Measurements from ENCODE around the gene TMEM80.

Gene TMEM80

GRCh38 chr11:691710-692590, 3.7 kb upstream of the TMEM80 start:
- Histone ChIP-seq H3K36me3 (ENCODE audit: insufficient read depth, low read length) (peaks cover 45% of the 10 kb centered on the region), H3K4me2 (ENCODE audit: insufficient read depth, low read length) (peak overlapping the region; percentile 38; the same call in 1 of the 2 replicates), H3K27me3 (ENCODE audit: insufficient read depth, low read length, poor library complexity) (no peaks in the 10 kb centered on the region), H3K4me3 (ENCODE audit: low read depth in 1 of 2, low read length in 2 of 2) (0 out of 4 replicates have a peak overlapping the region, but pooled peaks of 1 of the 2 experiments have one; percentile 3), H2AFZ (ENCODE audit: low read depth, low read length) (no peak overlapping the region), H3K9me3 (ENCODE audit: insufficient read depth, low read length, severe bottlenecking) (no peaks in the 10 kb centered on the region), H3K4me1 (ENCODE audit: insufficient read depth, low read length) (peaks cover 43% of the 10 kb centered on the region), H4K20me1 (ENCODE audit: insufficient read depth, low read length) (peaks cover 50% of the 10 kb centered on the region), H3K27ac (ENCODE audit: low read length) (no peak overlapping the region), H3K79me2 (ENCODE audit: insufficient read depth, low read length) (peaks cover 66% of the 10 kb centered on the region), H3K9ac (ENCODE audit: low read depth, low read length) (no peak overlapping the region; the same call in 1 of the 2 replicates)
- ATAC-seq (ENCODE audit: insufficient read depth, low read depth) (no peak), DNase-seq (no peak)
- no peak for TF ChIP-seq CTCF (IDR thresholded peaks at IDR 0.05; ENCODE audit: borderline replicate concordance, extremely low read depth, low read length, poor library complexity, severe bottlenecking)
- no peak for TF ChIP-seq EZH2 (IDR thresholded peaks at IDR 0.05; ENCODE audit: borderline replicate concordance, low read depth, low read length, severe bottlenecking)

- no peaks in the 10 kb centered on the region for H3K9me3 ChIP-seq (ENCODE audit: insufficient read depth, low read length, severe bottlenecking)
- peaks cover 76% of the 10 kb centered on the region for H3K79me2 ChIP-seq (ENCODE audit: insufficient read depth, low read length)
- TF ChIP-seq EZH2 (IDR thresholded peaks at IDR 0.05; ENCODE audit: borderline replicate concordance, low read depth, low read length, severe bottlenecking) (no peak), CTCF (IDR thresholded peaks at IDR 0.05; ENCODE audit: borderline replicate concordance, extremely low read depth, low read length, poor library complexity, severe bottlenecking) (no peak)
- peaks cover 46% of the 10 kb centered on the region for H3K4me1 ChIP-seq (ENCODE audit: insufficient read depth, low read length)
- H3K4me2 ChIP-seq (ENCODE audit: insufficient read depth, low read length) = peak overlapping the region; percentile 97
- ATAC-seq (ENCODE audit: insufficient read depth, low read depth) (no peak), DNase-seq (peak; percentile 28)
- peak overlapping the region; percentile 93; the same call in 1 of the 2 replicates for H3K9ac ChIP-seq (ENCODE audit: low read depth, low read length)
- H3K36me3 ChIP-seq (ENCODE audit: insufficient read depth, low read length) = peaks cover 36% of the 10 kb centered on the region
- no peak overlapping the region for H2AFZ ChIP-seq (ENCODE audit: low read depth, low read length)
- H3K4me3 ChIP-seq (ENCODE audit: low read depth in 1 of 2, low read length in 2 of 2) = peak overlapping the region in 1 of 2 experiments; percentile 95; a peak in 1 of 4 replicates
- no peak overlapping the region for H3K27ac ChIP-seq (ENCODE audit: low read length)
- no peaks in the 10 kb centered on the region for H3K27me3 ChIP-seq (ENCODE audit: insufficient read depth, low read length, poor library complexity)
- peaks cover 46% of the 10 kb centered on the region for H4K20me1 ChIP-seq (ENCODE audit: insufficient read depth, low read length)
Observed at GRCh38 chr11:692824-693414, 2.7 kb upstream of the TMEM80 start.

GRCh38 chr11:693415-693831, 2.2 kb upstream of the TMEM80 start:
- Histone ChIP-seq H3K79me2 (ENCODE audit: insufficient read depth, low read length) (peaks cover 80% of the 10 kb centered on the region), H4K20me1 (ENCODE audit: insufficient read depth, low read length) (peaks cover 42% of the 10 kb centered on the region), H2AFZ (ENCODE audit: low read depth, low read length) (no peak overlapping the region), H3K9ac (ENCODE audit: low read depth, low read length) (peak overlapping the region; percentile 93), H3K36me3 (ENCODE audit: insufficient read depth, low read length) (peaks cover 31% of the 10 kb centered on the region), H3K4me3 (ENCODE audit: low read depth in 1 of 2, low read length in 2 of 2) (peak overlapping the region; percentile 16 to 95; a peak in 3 of 4 replicates), H3K27ac (ENCODE audit: low read length) (peak overlapping the region; percentile 3; the same call in 1 of the 2 replicates), H3K4me1 (ENCODE audit: insufficient read depth, low read length) (peaks cover 46% of the 10 kb centered on the region), H3K4me2 (ENCODE audit: insufficient read depth, low read length) (peak overlapping the region; percentile 97), H3K27me3 (ENCODE audit: insufficient read depth, low read length, poor library complexity) (no peaks in the 10 kb centered on the region), H3K9me3 (ENCODE audit: insufficient read depth, low read length, severe bottlenecking) (no peaks in the 10 kb centered on the region)
- ATAC-seq (ENCODE audit: insufficient read depth, low read depth) = no peak
- no peak for DNase-seq
- TF ChIP-seq EZH2 (IDR thresholded peaks at IDR 0.05; ENCODE audit: borderline replicate concordance, low read depth, low read length, severe bottlenecking) = no peak
- no peak for TF ChIP-seq CTCF (IDR thresholded peaks at IDR 0.05; ENCODE audit: borderline replicate concordance, extremely low read depth, low read length, poor library complexity, severe bottlenecking)
